Type B pancreatic cell (in vitro differentiated cells): ENCODE results near the gene KRTAP22-2. TPM values are rescaled to one million over a fixed set of nuclear protein-coding genes. Genes with fewer than 3 reads are reported as not detected.

Experiments
- DNase-seq: peaks from one replicate; pipeline ENCODE4 v3.0.0; 2021; ENCODE audit warnings: mixed read lengths; ENCODE audit not compliant: unreplicated experiment; ENCODE audit errors: extremely low spot score
- H3K27ac Mint-ChIP-seq: 2 replicates; pipeline ENCODE4 v1.8.0; 2021; ENCODE audit warnings: mild to moderate bottlenecking, mixed read lengths
- H3K27me3 Mint-ChIP-seq: 2 replicates; pipeline ENCODE4 v1.8.0; 2021; ENCODE audit warnings: mixed read lengths
- H3K36me3 Mint-ChIP-seq: 2 replicates; pipeline ENCODE4 v1.8.0; 2021; ENCODE audit warnings: mixed read lengths
- H3K4me1 Mint-ChIP-seq: one replicate; pipeline ENCODE4 v1.8.0; 2021; ENCODE audit warnings: mixed read lengths; ENCODE audit not compliant: unreplicated experiment
- H3K4me3 Mint-ChIP-seq: 2 replicates; pipeline ENCODE4 v1.8.0; 2021; ENCODE audit warnings: mild to moderate bottlenecking, mixed read lengths
- H3K9me3 Mint-ChIP-seq: 2 replicates; pipeline ENCODE4 v1.8.0; 2021; ENCODE audit warnings: mixed read lengths
- CTCF ChIP-seq: fragments of 200-600 bp; sonication (generic); conservative IDR thresholded peaks from 2 replicates; pipeline ENCODE4 v1.5.0; 2021; ENCODE audit warnings: antibody characterized with exemption, mild to moderate bottlenecking
- total RNA-seq: library from RNA; stranded (reverse); gene quantifications from 2 replicates; pipeline ENCODE4 v1.2.1, GENCODE V29; 2021; ENCODE audit warnings: low replicate concordance

The KRTAP22-2 gene
- total RNA-seq, 1 donor from 2014 or later: not detected

- Mint-ChIP-seq H3K36me3 (no peaks in the 10 kb centered on the region), H3K9me3 (no peaks in the 10 kb centered on the region), H3K4me3 (no peak overlapping the region), H3K27me3 (no peaks in the 10 kb centered on the region), H3K4me1 (no peaks in the 10 kb centered on the region), H3K27ac (no peak overlapping the region)
- no peak for TF ChIP-seq CTCF
- DNase-seq: no peak
Observed at GRCh38 chr21:30615199-30615598, 25.0 kb upstream of the KRTAP22-2 start.

- no peaks in the 10 kb centered on the region for H3K4me1 Mint-ChIP-seq
- H3K27me3 Mint-ChIP-seq: no peaks in the 10 kb centered on the region
- DNase-seq: no peak
- no peaks in the 10 kb centered on the region for H3K36me3 Mint-ChIP-seq
- H3K27ac Mint-ChIP-seq: no peak within 1 kb of the TSS
- no peak within 1 kb of the TSS for H3K4me3 Mint-ChIP-seq
- TF ChIP-seq CTCF: no peak
- H3K9me3 Mint-ChIP-seq: no peaks in the 10 kb centered on the region
Observed at GRCh38 chr21:30613836-30614235, 23.6 kb upstream of the KRTAP22-2 start, which contains the start of gene KRTAP6-1. Gene KRTAP6-1 (minus strand): TSS chr21:30613930. CDS start chr21:30613904, 26 bp downstream.

GRCh38 chr21:30612132-30612531 lies 21.9 kb upstream of the KRTAP22-2 start:
- Mint-ChIP-seq H3K4me1 (no peaks in the 10 kb centered on the region), H3K36me3 (no peaks in the 10 kb centered on the region), H3K27ac (no peak overlapping the region), H3K9me3 (no peaks in the 10 kb centered on the region), H3K4me3 (no peak overlapping the region), H3K27me3 (no peaks in the 10 kb centered on the region)
- TF ChIP-seq CTCF: no peak
- no peak for DNase-seq

- Mint-ChIP-seq H3K9me3 (peaks cover 5% of the 10 kb centered on the region), H3K4me3 (no peak overlapping the region)
Observed at GRCh38 chr21:30605968-30606367, 15.8 kb upstream of the KRTAP22-2 start.

GRCh38 chr21:30600787-30601186 lies 10.6 kb upstream of the KRTAP22-2 start, which contains the start of gene KRTAP22-1:
Gene KRTAP22-1 (plus strand): TSS chr21:30601087.
- Mint-ChIP-seq H3K9me3 (peaks cover 5% of the 10 kb centered on the region), H3K4me1 (no peaks in the 10 kb centered on the region), H3K4me3 (no peak within 1 kb of the TSS), H3K27ac (no peak within 1 kb of the TSS), H3K27me3 (no peaks in the 10 kb centered on the region), H3K36me3 (no peaks in the 10 kb centered on the region)
- TF ChIP-seq CTCF: no peak
- DNase-seq: no peak

More at GRCh38 chr21:30605968-30606367, 15.8 kb upstream of the KRTAP22-2 start:
- Mint-ChIP-seq H3K4me1 (no peaks in the 10 kb centered on the region), H3K27ac (no peak overlapping the region), H3K36me3 (no peaks in the 10 kb centered on the region), H3K27me3 (no peaks in the 10 kb centered on the region)
- DNase-seq: no peak
- no peak for TF ChIP-seq CTCF

GRCh38 chr21:30598802-30599201 lies 8.6 kb upstream of the KRTAP22-2 start, which contains the start of gene KRTAP6-2:
Gene KRTAP6-2 (minus strand): TSS chr21:30598902. CDS start chr21:30598874, 28 bp downstream.
- no peaks in the 10 kb centered on the region for H3K27me3 Mint-ChIP-seq
- H3K9me3 Mint-ChIP-seq: peaks cover 5% of the 10 kb centered on the region
- no peaks in the 10 kb centered on the region for H3K4me1 Mint-ChIP-seq
- no peaks in the 10 kb centered on the region for H3K36me3 Mint-ChIP-seq
- DNase-seq: no peak
- H3K27ac Mint-ChIP-seq: no peak within 1 kb of the TSS
- no peak for TF ChIP-seq CTCF
- no peak within 1 kb of the TSS for H3K4me3 Mint-ChIP-seq
